GM18870 (cell line): ENCODE measurements around the gene DHX34.
"Not testable (repeated sequence)": the region's sequence is repeated elsewhere in the genome, so short reads cannot be mapped to it uniquely, and the experiment has no call there.

Source experiments
- ATAC-seq: cut with Tn5 transposase; IDR thresholded peaks from one replicate; pipeline ENCODE4 v1.9.1; 2021; ENCODE audit warnings: moderate library complexity; ENCODE audit not compliant: unreplicated experiment

Gene DHX34

GRCh38 chr19:47386582-47386981 lies 37.5 kb downstream of the DHX34 start:
- ATAC-seq: not testable (repeated sequence)

- not testable (repeated sequence) for ATAC-seq
Observed at GRCh38 chr19:47387623-47388022, 38.5 kb downstream of the DHX34 start.

GRCh38 chr19:47388721-47389120 lies 39.6 kb downstream of the DHX34 start:
- not testable (repeated sequence) for ATAC-seq

- ATAC-seq: no peak
Observed at GRCh38 chr19:47389150-47389556, 40.0 kb downstream of the DHX34 start.

- no peak for ATAC-seq
Observed at GRCh38 chr19:47390533-47391488, 41.7 kb downstream of the DHX34 start.

- no peak for ATAC-seq
Observed at GRCh38 chr19:47391510-47392223, 42.6 kb downstream of the DHX34 start.

GRCh38 chr19:47398707-47399597 lies 49.8 kb downstream of the DHX34 start:
- no peak for ATAC-seq

- ATAC-seq: no peak
Observed at GRCh38 chr19:47402504-47402903, 53.4 kb downstream of the DHX34 start.

- no peak for ATAC-seq
Observed at GRCh38 chr19:47404334-47405196, 55.5 kb downstream of the DHX34 start.

GRCh38 chr19:47405197-47405550 lies 56.1 kb downstream of the DHX34 start:
- no peak for ATAC-seq

- no peak for ATAC-seq
Observed at GRCh38 chr19:47405854-47406417, 56.8 kb downstream of the DHX34 start.

- no peak for ATAC-seq
Observed at GRCh38 chr19:47406711-47407416, 57.7 kb downstream of the DHX34 start.

- no peak for ATAC-seq
Observed at GRCh38 chr19:47407417-47407774, 58.3 kb downstream of the DHX34 start.

GRCh38 chr19:47408156-47408938 lies 59.2 kb downstream of the DHX34 start:
- ATAC-seq: no peak

GRCh38 chr19:47411101-47411500 lies 62.0 kb downstream of the DHX34 start:
- no peak for ATAC-seq

GRCh38 chr19:47411696-47412095 lies 62.6 kb downstream of the DHX34 start:
- not testable (repeated sequence) for ATAC-seq

- ATAC-seq: no peak
Observed at GRCh38 chr19:47413941-47414340, 64.8 kb downstream of the DHX34 start.

GRCh38 chr19:47414469-47414868 lies 65.4 kb downstream of the DHX34 start:
- no peak for ATAC-seq
